Small intestine (tissue), 16 donors: ENCODE data around the gene RIOX2. TPM values are rescaled to one million over a fixed set of nuclear protein-coding genes. Genes with fewer than 3 reads are reported as not detected.
"Not testable (repeated sequence)": the region's sequence is repeated elsewhere in the genome, so short reads cannot be mapped to it uniquely, and the experiment has no call there.

Source experiments
- DNase-seq, 2 donors: peaks; one replicate each; pipeline versions ENCODE4 v3.0.0 to v3.0.0-alpha.2; 2013
- FAIRE-seq: peaks from 2 replicates; lab custom pipeline; 2012; peaks lifted over from hg19 to GRCh38; lab: Jason Lieb, UNC
- H3K27ac ChIP-seq, 3 donors: one replicate each; pipeline ENCODE4 v1.5.1; 2013; ENCODE audit warnings: low read length in 2 of 3, mild to moderate bottlenecking in 2 of 3, control low read depth in 1 of 3, inconsistent platforms in 1 of 3, low read depth in 1 of 3, moderate library complexity in 1 of 3
- H3K27me3 ChIP-seq, 3 donors: one replicate each; pipeline ENCODE4 v1.6.1; 2013; ENCODE audit warnings: low read length in 3 of 3, inconsistent platforms in 1 of 3; ENCODE audit not compliant: control insufficient read depth in 3 of 3, insufficient read depth in 3 of 3
- H3K36me3 ChIP-seq, 3 donors: one replicate each; pipeline ENCODE4 v1.6.1; 2013; ENCODE audit warnings: low read length in 3 of 3, inconsistent platforms in 1 of 3, low read depth in 1 of 3, mild to moderate bottlenecking in 1 of 3, moderate library complexity in 1 of 3; ENCODE audit not compliant: control insufficient read depth in 3 of 3, insufficient read depth in 2 of 3
- H3K4me1 ChIP-seq, 3 donors: one replicate each; pipeline ENCODE4 v1.6.1; 2013; ENCODE audit warnings: low read length in 2 of 3, inconsistent platforms in 1 of 3, low read depth in 1 of 3, mild to moderate bottlenecking in 1 of 3, moderate library complexity in 1 of 3; ENCODE audit not compliant: control insufficient read depth in 3 of 3, insufficient read depth in 2 of 3
- H3K4me3 ChIP-seq, 3 donors: one replicate each; pipeline ENCODE4 v1.5.1; 2013; ENCODE audit warnings: low read length in 3 of 3, control low read depth in 1 of 3, inconsistent platforms in 1 of 3, low read depth in 1 of 3, mild to moderate bottlenecking in 1 of 3, moderate library complexity in 1 of 3
- H3K9me3 ChIP-seq, 2 donors: one replicate each; pipeline ENCODE4 v1.6.1; 2013; ENCODE audit warnings: low read depth in 1 of 2, low read length in 1 of 2; ENCODE audit not compliant: control insufficient read depth in 2 of 2, insufficient read depth in 1 of 2
- WGBS, 3 donors: extraction: QIAGEN DNeasy Blood & Tissue Kit; methylation state at CpG; one replicate each; pipeline ENCODE4 v1.1.7; 2013; 5-methylcytosine and 5-hydroxymethylcytosine counted together
- long read RNA-seq, 10 donors: transcript quantifications; one replicate each; lab custom pipeline, GENCODE V29; 2026
- polyA plus RNA-seq, 4 donors: library from polyadenylated mRNA; stranded (reverse) in 3 of 4; unstranded in 1 of 4; fragments of 200-250 nt in 3 of 4; fragments of 120-200 nt in 1 of 4; gene quantifications; one replicate each; pipeline versions ENCODE4 v1.2.1 to v1.2.3, GENCODE V29; 2013
- donor health status: healthy with polysubstance abuse.
- donor health status: control.
- donor health status: control.
- donor health status: Bipolar disorder and iron deficiency.
- donor health status: healthy.

RIOX2 gene
- 10 to 100 TPM in 2 of 4 donors, 1 to 10 TPM in 2; 5.6 to 26.4 (median 10.6) TPM for polyA plus RNA-seq
- long read RNA-seq, donor 1: 0 reads
- long read RNA-seq, donor 2, full-length matches to known transcripts: 5 of 5 reads
- long read RNA-seq, donor 2, partial matches to known transcripts: 0 of 5 reads
- long read RNA-seq, donor 2, other reads (novel, unspliced or antisense): 0 of 5 reads
- long read RNA-seq, donor 3: 0 reads
- long read RNA-seq, donor 4: 0 reads
- long read RNA-seq, donor 5, partial matches to known transcripts: 0 of 1 reads
- long read RNA-seq, donor 5, other reads (novel, unspliced or antisense): 0 of 1 reads
- long read RNA-seq, donor 6, partial matches to known transcripts: 0 of 3 reads
- long read RNA-seq, donor 6, other reads (novel, unspliced or antisense): 0 of 3 reads
- long read RNA-seq, donor 7: 0 reads
- long read RNA-seq, donor 8: 0 reads
- long read RNA-seq, donor 9: 0 reads
- long read RNA-seq, donor 10, full-length matches to known transcripts: 6 of 6 reads
- long read RNA-seq, donor 10, partial matches to known transcripts: 0 of 6 reads
- long read RNA-seq, donor 10, other reads (novel, unspliced or antisense): 0 of 6 reads

DNA sequence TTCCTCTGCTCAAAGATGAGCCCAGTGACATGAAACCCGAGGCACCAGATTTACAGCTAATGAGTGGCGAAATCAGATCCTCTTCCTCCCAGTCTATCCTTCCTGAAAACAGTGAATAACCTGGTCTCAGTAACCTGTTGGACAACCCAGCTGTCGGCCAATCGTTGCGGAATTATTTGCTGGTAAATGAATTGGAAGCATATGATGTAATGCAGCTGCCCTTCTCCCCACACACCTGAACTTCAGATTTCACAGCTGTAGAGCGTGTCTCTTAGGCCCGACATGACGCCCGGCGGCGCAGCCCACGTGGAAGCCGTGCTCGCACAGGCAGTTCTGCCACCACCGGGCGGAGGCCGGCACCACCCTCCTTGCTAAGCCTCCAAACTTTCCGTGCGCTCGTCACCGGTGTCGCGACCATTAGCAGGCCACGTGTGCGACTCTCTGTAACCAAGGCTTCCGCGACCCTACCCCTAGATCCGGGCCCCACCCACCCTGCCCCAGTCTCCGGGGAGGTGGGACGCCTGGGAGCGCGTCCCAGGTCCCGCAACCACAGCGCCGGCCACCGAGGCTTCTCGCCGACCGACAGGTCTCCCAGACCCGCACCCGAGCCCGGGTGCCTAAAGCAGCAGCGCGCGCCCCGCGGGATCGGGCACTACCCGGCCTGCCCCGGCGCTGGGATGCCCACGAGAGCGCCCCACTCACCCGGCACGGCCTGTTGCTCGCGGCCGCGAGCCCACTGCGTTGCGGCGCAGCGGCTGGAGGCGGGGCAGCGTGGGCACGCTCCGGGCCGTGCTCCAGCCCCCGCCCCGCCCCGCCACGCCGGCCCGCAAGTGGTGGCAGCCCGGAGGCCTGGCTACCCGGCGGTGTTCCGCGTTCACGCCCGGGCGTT is at the start of gene RIOX2:
TSS of gene RIOX2 (minus strand) at position 753 of the 889 bp plus-strand sequence. CDS start 4,838 bp downstream, outside the sequence.
- peaks cover 0 to 15% (median 7%) of the 10 kb centered on the region in 3 donors for H3K4me1 ChIP-seq
- no peaks in the 10 kb centered on the region for H3K27me3 ChIP-seq
- WGBS, 3 donors: 1 to 2% (median 1%) methylated on average over 66 to 82 of the region's 82 CpGs
- H3K36me3 ChIP-seq: peaks cover 0 to 4% (median 3%) of the 10 kb centered on the region in 3 donors
- FAIRE-seq (no peak), DNase-seq (peak; percentile 73 to 86)
- peak within 1 kb of the TSS; percentile 34 to 70 (median 64) for H3K4me3 ChIP-seq
- no peaks in the 10 kb centered on the region for H3K9me3 ChIP-seq
- H3K27ac ChIP-seq: peak within 1 kb of the TSS in 2 of 3 donors; percentile 26 to 86

DNA sequence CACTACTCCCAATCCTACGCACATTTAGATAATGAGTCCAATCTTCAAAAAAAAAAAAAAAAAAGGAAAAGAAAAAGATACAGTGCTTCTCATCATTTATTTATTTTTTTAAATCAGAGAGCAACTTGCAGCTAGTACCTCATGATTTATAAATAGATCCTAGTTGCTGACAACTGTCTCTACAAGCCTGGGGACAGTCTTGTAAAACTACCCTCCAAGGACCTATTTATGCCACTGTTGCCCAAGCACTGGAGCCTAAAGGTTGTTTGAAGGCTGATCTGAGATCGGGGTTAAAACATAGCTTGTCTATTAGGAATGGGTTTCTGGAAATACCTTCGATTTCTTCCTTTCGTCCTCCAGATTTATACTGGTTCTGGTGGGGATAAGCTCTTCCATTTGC is 48.2 kb upstream of the RIOX2 start:
- H3K27me3 ChIP-seq: peaks cover 0 to 2% (median 0%) of the 10 kb centered on the region in 3 donors
- no peak for FAIRE-seq
- WGBS, 3 donors: 71 to 87% (median 81%) methylated on average over 4 of the region's 4 CpGs

DNA sequence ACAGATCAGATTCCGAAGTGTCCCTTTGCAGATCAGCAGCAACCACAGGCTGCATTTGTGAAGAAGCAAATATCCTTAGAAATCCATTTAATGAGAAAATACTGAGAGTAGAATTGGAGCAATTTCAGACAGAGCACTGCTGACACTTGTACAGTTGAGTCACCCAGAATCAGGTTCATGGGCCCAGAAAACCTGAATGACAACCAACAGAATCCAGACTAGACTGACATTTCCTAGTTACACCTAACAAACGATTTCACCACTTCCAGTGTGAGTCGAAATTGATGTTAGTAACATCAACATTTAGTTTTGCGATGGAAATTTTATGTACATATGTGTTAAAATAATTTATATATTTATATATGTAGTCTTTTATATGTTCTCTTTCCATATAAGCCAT is 46.1 kb upstream of the RIOX2 start:
- Histone ChIP-seq H3K27me3 (no peaks in the 10 kb centered on the region), H3K27ac (no peak overlapping the region), H3K4me1 (no peaks in the 10 kb centered on the region), H3K36me3 (no peaks in the 10 kb centered on the region), H3K4me3 (no peak overlapping the region), H3K9me3 (no peaks in the 10 kb centered on the region)
- DNase-seq (no peak), FAIRE-seq (no peak)
- WGBS, 3 donors: 88 to 93% (median 90%) methylated on average over 4 of the region's 4 CpGs

More for the DNA sequence above, 48.2 kb upstream of the RIOX2 start:
- H3K9me3 ChIP-seq: no peaks in the 10 kb centered on the region
- DNase-seq: no peak
- no peak overlapping the region for H3K27ac ChIP-seq
- H3K4me1 ChIP-seq: no peaks in the 10 kb centered on the region
- H3K36me3 ChIP-seq: no peaks in the 10 kb centered on the region
- no peak overlapping the region for H3K4me3 ChIP-seq

DNA sequence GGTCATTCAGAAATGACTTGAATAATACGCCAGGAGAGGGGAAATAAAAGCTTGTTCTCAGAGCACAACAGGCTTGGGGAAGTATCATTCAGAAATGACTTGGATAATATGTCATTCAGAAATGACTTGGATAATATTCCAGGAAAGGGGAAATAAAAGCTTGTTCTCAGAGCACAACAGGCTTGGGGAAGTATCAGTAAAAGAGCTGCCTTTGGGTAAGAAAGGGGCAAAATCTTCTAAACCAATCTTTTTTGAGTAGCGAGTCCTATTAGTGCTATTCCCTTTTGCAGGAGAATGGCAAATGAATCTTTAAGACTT is 42.0 kb upstream of the RIOX2 start:
- peaks cover 0 to 3% (median 0%) of the 10 kb centered on the region in 3 donors for H3K4me1 ChIP-seq
- FAIRE-seq: no peak
- 79 to 85% (median 84%) methylated on average over 2 of the region's 2 CpGs for WGBS, 3 donors

DNA sequence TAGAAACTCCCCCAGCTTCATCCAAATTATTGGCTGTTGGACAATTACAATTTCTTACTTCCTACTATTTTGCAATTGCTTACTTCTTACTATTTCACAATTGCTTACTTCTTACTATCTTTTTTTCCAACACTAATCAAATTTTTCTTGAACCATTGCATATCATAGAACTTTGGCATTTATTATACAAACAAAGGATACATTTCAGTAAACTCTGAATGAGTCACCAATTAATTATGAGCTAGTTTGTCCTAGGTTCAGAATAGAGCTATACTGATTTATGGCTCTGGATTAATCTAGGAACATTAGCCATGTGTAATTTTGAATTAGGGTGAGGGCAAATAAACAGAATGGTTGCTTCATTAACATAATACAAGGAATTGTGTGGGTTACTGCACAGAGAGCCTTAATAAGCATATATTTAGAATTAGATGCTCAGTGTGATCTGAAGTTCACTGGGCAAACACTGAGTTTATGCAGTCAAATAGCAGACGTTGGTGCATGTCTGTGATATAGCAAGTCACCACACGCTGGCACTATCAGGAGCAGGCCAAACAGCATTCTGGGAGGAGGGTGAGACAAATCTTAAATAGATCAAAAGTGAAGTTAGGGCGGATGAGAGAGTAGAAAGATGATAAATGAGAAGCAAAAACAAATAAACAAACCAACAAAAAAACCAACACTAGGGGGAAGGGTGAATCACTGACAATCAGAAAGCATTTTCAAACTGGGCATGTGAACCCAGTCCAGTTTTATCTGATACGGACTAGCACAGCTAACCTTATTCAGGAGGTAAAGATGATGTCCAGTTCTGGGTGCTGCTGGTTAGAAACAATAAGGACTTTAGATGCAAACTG is 41.4 kb upstream of the RIOX2 start:
- Histone ChIP-seq H3K27ac (no peak overlapping the region), H3K36me3 (no peaks in the 10 kb centered on the region), H3K27me3 (no peaks in the 10 kb centered on the region), H3K4me3 (no peak overlapping the region), H3K9me3 (no peaks in the 10 kb centered on the region), H3K4me1 (peaks cover 0 to 3% (median 0%) of the 10 kb centered on the region in 3 donors)
- 19 to 42% (median 31%) methylated on average over 4 of the region's 4 CpGs for WGBS, 3 donors
- no peak for FAIRE-seq
- DNase-seq: peak; percentile 8 to 59

More for the DNA sequence above, 42.0 kb upstream of the RIOX2 start:
- H3K4me3 ChIP-seq: no peak overlapping the region
- no peaks in the 10 kb centered on the region for H3K9me3 ChIP-seq
- no peaks in the 10 kb centered on the region for H3K27me3 ChIP-seq
- no peak overlapping the region for H3K27ac ChIP-seq
- no peaks in the 10 kb centered on the region for H3K36me3 ChIP-seq
- DNase-seq: no peak

DNA sequence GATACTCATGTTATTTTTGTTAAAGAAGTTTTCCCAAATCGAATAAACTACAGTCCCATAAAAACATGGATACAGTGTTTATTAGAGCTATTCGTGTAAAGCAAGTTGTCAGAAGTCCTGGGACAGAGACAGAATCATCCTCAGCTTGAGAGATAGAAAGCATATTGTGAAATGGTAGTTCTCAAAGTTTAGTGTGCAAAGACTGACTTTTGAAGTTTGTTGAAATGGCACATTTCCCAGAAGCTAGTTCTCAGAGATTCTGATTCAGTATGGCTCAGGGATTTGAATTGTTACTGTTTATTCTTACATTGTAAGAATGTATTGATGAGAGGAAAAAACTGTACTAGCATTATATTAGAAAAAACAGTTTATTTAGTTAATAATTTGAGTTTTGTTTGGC is 40.7 kb upstream of the RIOX2 start:
- WGBS, 3 donors: 55 to 71% (median 66%) methylated on average over 2 of the region's 2 CpGs
- no peak for FAIRE-seq

DNA sequence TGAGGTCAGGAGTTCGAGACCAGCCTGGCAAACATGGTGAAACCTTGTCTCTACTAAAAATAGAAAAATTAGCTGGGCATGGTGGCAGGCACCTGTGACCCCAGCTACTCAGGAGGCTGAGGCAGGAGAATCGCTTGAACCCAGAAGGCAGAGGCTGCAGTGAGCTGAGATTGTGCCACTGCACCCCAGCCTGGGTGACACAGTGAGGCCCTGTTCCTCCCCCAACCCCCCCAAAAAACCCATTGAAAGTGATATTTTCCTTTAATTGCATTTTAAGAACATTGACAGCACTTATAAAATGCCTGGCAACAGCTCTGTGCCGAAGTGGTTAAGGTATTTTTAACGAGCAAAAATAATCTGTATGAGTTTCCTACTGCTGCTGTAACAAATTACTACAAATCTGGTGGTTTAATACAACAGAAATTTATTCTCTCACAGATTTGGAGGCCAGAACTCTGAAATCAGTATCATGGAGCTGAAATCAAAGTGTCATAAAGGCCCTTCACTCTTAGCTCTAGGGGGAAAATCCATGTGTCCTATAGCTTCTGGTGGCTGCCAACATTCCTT is 38.7 kb upstream of the RIOX2 start:
- H3K27ac ChIP-seq, H3K4me3 ChIP-seq, FAIRE-seq, H3K9me3 ChIP-seq, DNase-seq, H3K27me3 ChIP-seq, H3K4me1 ChIP-seq, H3K36me3 ChIP-seq: not testable (repeated sequence)
- 87 to 91% (median 91%) methylated on average over 4 of the region's 4 CpGs for WGBS, 3 donors

More for the DNA sequence above, 40.7 kb upstream of the RIOX2 start:
- H3K27me3 ChIP-seq: no peaks in the 10 kb centered on the region
- DNase-seq: no peak
- H3K27ac ChIP-seq: no peak overlapping the region
- H3K4me3 ChIP-seq: no peak overlapping the region
- H3K36me3 ChIP-seq: no peaks in the 10 kb centered on the region
- no peaks in the 10 kb centered on the region for H3K9me3 ChIP-seq
- H3K4me1 ChIP-seq: peaks cover 0 to 3% (median 0%) of the 10 kb centered on the region in 3 donors
